Measurements from ENCODE around the gene MBD5.

- no peak for TF ChIP-seq POLR2A (IDR thresholded peaks at IDR 0.05)
- TF ChIP-seq CTCF (IDR thresholded peaks at IDR 0.05) = no peak
Measured at GRCh38 chr2:148533685-148534084, 512.8 kb downstream of the MBD5 start.
